HepG2 (cell line): ENCODE data around the gene SLC25A11. TPM values are rescaled to one million over a fixed set of nuclear protein-coding genes. Genes with fewer than 3 reads are reported as not detected.
A peak's percentile ranks its signal among the peaks of the same experiment; 100 is the strongest.

Experiments
- ATRX ChIP-seq: sonication (generic); formaldehyde crosslinking; IDR thresholded peaks from 2 replicates; pipeline ENCODE4 v1.4.0; 2020; ENCODE audit warnings: missing genetic modification reagents, borderline replicate concordance
- CBFB ChIP-seq: sonication (generic); formaldehyde crosslinking; IDR thresholded peaks from 2 replicates; pipeline ENCODE4 v1.4.0; 2020; ENCODE audit warnings: missing genetic modification reagents
- EP300 ChIP-seq, 3 experiments: sonication (generic) in 1 of 3; formaldehyde crosslinking in 1 of 3; IDR thresholded peaks; 2 replicates each; pipeline versions ENCODE4 v1.5.1 to v1.6.1; 2011 to 2020; ENCODE audit warnings: low read depth in 2 of 3, low read length in 2 of 3, borderline replicate concordance in 1 of 3, improper control_type of control experiment in 1 of 3, mild to moderate bottlenecking in 1 of 3, missing genetic modification reagents in 1 of 3, moderate library complexity in 1 of 3
- KDM2A ChIP-seq: sonication (generic); formaldehyde crosslinking; IDR thresholded peaks from 2 replicates; pipeline ENCODE4 v1.4.0; 2020; ENCODE audit warnings: low read depth, missing genetic modification reagents, borderline replicate concordance
- PHF21A ChIP-seq: sonication (generic); formaldehyde crosslinking; IDR thresholded peaks from 2 replicates; pipeline ENCODE4 v1.5.0; 2020; ENCODE audit warnings: mild to moderate bottlenecking, missing genetic modification reagents
- STAG1 ChIP-seq: sonication (generic); formaldehyde crosslinking; IDR thresholded peaks from 2 replicates; pipeline ENCODE4 v1.4.0; 2020; ENCODE audit warnings: missing genetic modification reagents
- TRIM24 ChIP-seq: sonication (generic); formaldehyde crosslinking; IDR thresholded peaks from 2 replicates; pipeline ENCODE4 v1.8.0; 2022; ENCODE audit warnings: mild to moderate bottlenecking, missing genetic modification reagents
- XRCC5 ChIP-seq: fragments of 200-400 bp; formaldehyde crosslinking; optimal IDR thresholded peaks from 2 replicates; pipeline ENCODE3; 2017; ENCODE audit warnings: mild to moderate bottlenecking, low read length
- ZBTB38 ChIP-seq: sonication (generic); formaldehyde crosslinking; IDR thresholded peaks from 2 replicates; pipeline ENCODE4 v1.5.1; 2020; ENCODE audit warnings: mild to moderate bottlenecking, missing genetic modification reagents
- ZNF382 ChIP-seq: sonication (generic); formaldehyde crosslinking; IDR thresholded peaks from 2 replicates; pipeline ENCODE4 v1.5.0; 2020; ENCODE audit warnings: missing genetic modification reagents, mild to moderate bottlenecking, borderline replicate concordance
- ZNF446 ChIP-seq: sonication (generic); formaldehyde crosslinking; IDR thresholded peaks from 2 replicates; pipeline ENCODE4 v1.5.0; 2020; ENCODE audit warnings: mild to moderate bottlenecking, missing genetic modification reagents
- ZNF451 ChIP-seq: sonication (generic); formaldehyde crosslinking; IDR thresholded peaks from 2 replicates; pipeline ENCODE4 v1.5.0; 2020; ENCODE audit warnings: mild to moderate bottlenecking, missing genetic modification reagents
- ZNF713 ChIP-seq: sonication (generic); formaldehyde crosslinking; IDR thresholded peaks from 2 replicates; pipeline ENCODE4 v1.4.0; 2020; ENCODE audit warnings: mild to moderate bottlenecking, missing genetic modification reagents
- ZNF841 ChIP-seq: sonication (generic); formaldehyde crosslinking; IDR thresholded peaks from 2 replicates; pipeline ENCODE4 v1.8.1; 2023; ENCODE audit warnings: missing genetic modification reagents, borderline replicate concordance
- polyA plus RNA-seq, 8 experiments: library from polyadenylated mRNA; depleted of rRNA in 3 of 8; stranded (reverse) in 7 of 8; unstranded in 1 of 8; fragments of >200 nt; fragmentation: Illumina TruSeq in 4 of 8; extraction: Trizol in 4 of 8; gene quantifications; 2 replicates each; pipeline versions ENCODE4 v1.2.1 to v1.2.3, GENCODE V29; 2011 to 2016; ENCODE audit warnings: low read depth in 4 of 8, missing spikeins in 1 of 8, mixed read lengths in 1 of 8; ENCODE audit not compliant: insufficient read depth in 1 of 8
- total RNA-seq, 5 experiments: library from RNA; depleted of rRNA; stranded (reverse); fragments of >200 nt; fragmentation: Illumina TruSeq; extraction: Trizol; gene quantifications; 2 replicates each; pipeline ENCODE4 v1.2.3, GENCODE V29; 2016; ENCODE audit warnings: low read depth in 1 of 5
- TF ChIP-seq, protein P1 (sequence below): sonication (generic); formaldehyde crosslinking; conservative IDR thresholded peaks from 2 replicates; pipeline ENCODE4 v1.8.0; 2022; ENCODE audit warnings: mild to moderate bottlenecking, moderate library complexity, missing genetic modification reagents
- TF ChIP-seq, protein P2 (sequence below): sonication (generic); formaldehyde crosslinking; IDR thresholded peaks from 2 replicates; pipeline ENCODE4 v1.4.0; 2020; ENCODE audit warnings: mild to moderate bottlenecking, missing genetic modification reagents, borderline replicate concordance
- TF ChIP-seq, protein P3 (sequence below): sonication (generic); formaldehyde crosslinking; IDR thresholded peaks from 2 replicates; pipeline ENCODE4 v1.4.0; 2020; ENCODE audit warnings: missing genetic modification reagents
- TF ChIP-seq, protein P4 (sequence below), 2 experiments: sonication (generic) in 1 of 2; formaldehyde crosslinking in 1 of 2; IDR thresholded peaks; 2 replicates each; pipeline versions ENCODE4 v1.5.1 to v1.6.1; 2011 to 2020; ENCODE audit warnings: borderline replicate concordance in 1 of 2, low read depth in 1 of 2, low read length in 1 of 2, mild to moderate bottlenecking in 1 of 2, missing genetic modification reagents in 1 of 2, moderate library complexity in 1 of 2

The SLC25A11 gene
- total and polyA plus RNA-seq, 2 of the 13 experiments (the other 11 are each of a cell fraction or from before 2014, with no cell fraction given), result 35.4 to 47.2 TPM

DNA sequence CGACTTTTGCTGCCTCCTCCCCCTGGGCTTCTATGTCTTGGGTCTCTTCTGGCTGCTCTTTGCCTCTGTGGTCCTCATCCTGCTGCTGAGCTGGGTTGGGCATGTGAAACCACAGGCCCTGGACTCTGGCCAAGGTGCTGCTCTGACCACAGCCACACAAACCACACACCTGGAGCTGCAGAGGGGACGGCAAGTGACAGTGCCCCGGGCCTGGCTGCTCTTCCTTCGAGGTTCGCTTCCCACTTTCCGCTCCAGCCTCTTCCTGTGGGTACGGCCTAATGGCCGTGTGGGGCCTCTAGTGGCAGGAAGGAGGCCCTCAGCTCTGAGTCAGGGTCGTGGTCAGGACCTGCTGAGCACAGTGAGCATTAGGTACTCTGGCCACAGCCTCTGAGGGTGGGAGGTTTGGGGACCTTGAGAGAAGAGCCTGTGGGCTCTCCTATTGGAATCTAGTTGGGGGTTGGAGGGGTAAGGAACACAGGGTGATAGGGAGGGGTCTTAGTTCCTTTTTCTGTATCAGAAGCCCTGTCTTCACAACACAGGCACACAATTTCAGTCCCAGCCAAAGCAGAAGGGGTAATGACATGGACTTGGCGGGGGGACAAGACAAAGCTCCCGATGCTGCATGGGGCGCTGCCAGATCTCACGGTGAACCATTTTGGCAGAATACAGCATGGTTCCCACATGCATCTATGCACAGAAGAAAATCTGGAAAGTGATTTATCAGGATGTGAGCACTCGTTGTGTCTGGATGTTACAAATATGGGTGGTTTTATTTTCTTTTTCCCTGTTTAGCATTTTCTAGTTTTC is 5.5 kb downstream of the SLC25A11 start (continued):
- TF ChIP-seq, protein P1, sequence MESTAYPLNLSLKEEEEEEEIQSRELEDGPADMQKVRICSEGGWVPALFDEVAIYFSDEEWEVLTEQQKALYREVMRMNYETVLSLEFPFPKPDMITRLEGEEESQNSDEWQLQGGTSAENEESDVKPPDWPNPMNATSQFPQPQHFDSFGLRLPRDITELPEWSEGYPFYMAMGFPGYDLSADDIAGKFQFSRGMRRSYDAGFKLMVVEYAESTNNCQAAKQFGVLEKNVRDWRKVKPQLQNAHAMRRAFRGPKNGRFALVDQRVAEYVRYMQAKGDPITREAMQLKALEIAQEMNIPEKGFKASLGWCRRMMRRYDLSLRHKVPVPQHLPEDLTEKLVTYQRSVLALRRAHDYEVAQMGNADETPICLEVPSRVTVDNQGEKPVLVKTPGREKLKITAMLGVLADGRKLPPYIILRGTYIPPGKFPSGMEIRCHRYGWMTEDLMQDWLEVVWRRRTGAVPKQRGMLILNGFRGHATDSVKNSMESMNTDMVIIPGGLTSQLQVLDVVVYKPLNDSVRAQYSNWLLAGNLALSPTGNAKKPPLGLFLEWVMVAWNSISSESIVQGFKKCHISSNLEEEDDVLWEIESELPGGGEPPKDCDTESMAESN (CRISPR knock-in tag), result peak; percentile 72; the same call in 1 of the 2 replicates
- TF ChIP-seq, protein P2, sequence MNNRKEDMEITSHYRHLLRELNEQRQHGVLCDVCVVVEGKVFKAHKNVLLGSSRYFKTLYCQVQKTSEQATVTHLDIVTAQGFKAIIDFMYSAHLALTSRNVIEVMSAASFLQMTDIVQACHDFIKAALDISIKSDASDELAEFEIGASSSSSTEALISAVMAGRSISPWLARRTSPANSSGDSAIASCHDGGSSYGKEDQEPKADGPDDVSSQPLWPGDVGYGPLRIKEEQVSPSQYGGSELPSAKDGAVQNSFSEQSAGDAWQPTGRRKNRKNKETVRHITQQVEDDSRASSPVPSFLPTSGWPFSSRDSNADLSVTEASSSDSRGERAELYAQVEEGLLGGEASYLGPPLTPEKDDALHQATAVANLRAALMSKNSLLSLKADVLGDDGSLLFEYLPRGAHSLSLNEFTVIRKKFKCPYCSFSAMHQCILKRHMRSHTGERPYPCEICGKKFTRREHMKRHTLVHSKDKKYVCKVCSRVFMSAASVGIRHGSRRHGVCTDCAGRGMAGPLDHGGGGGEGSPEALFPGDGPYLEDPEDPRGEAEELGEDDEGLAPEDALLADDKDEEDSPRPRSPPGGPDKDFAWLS (CRISPR knock-in tag), result no peak
- TF ChIP-seq ZNF451 (CRISPR knock-in tag) (0 out of 2 replicates have a peak, but pooled peaks have one; percentile 54), ATRX (CRISPR knock-in tag) (no peak), TRIM24 (CRISPR knock-in tag) (no peak), ZNF446 (CRISPR knock-in tag) (no peak), XRCC5 (peak; percentile 70), ZNF841 (no peak), PHF21A (CRISPR knock-in tag) (no peak), EP300 (IDR thresholded peaks at IDR 0.05; ENCODE audit: low read depth in 2 of 2, low read length in 2 of 2) (no peak), EP300 (CRISPR knock-in tag; IDR thresholded peaks at IDR 0.05; ENCODE audit: borderline replicate concordance) (no peak), ZNF713 (CRISPR knock-in tag) (no peak), STAG1 (peak; percentile 71), KDM2A (CRISPR knock-in tag) (peak; percentile 84), ZBTB38 (CRISPR knock-in tag) (peak; percentile 89), ZNF382 (CRISPR knock-in tag) (no peak), CBFB (CRISPR knock-in tag) (0 out of 2 replicates have a peak, but pooled peaks have one; percentile 25)
- TF ChIP-seq, protein P3, sequence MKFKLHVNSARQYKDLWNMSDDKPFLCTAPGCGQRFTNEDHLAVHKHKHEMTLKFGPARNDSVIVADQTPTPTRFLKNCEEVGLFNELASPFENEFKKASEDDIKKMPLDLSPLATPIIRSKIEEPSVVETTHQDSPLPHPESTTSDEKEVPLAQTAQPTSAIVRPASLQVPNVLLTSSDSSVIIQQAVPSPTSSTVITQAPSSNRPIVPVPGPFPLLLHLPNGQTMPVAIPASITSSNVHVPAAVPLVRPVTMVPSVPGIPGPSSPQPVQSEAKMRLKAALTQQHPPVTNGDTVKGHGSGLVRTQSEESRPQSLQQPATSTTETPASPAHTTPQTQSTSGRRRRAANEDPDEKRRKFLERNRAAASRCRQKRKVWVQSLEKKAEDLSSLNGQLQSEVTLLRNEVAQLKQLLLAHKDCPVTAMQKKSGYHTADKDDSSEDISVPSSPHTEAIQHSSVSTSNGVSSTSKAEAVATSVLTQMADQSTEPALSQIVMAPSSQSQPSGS (CRISPR knock-in tag), result no peak
- TF ChIP-seq, protein P4, sequence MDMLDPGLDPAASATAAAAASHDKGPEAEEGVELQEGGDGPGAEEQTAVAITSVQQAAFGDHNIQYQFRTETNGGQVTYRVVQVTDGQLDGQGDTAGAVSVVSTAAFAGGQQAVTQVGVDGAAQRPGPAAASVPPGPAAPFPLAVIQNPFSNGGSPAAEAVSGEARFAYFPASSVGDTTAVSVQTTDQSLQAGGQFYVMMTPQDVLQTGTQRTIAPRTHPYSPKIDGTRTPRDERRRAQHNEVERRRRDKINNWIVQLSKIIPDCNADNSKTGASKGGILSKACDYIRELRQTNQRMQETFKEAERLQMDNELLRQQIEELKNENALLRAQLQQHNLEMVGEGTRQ (IDR thresholded peaks at IDR 0.05; ENCODE audit: low read depth, low read length), result no peak
- TF ChIP-seq, protein P4 (CRISPR knock-in tag; IDR thresholded peaks at IDR 0.05; ENCODE audit: borderline replicate concordance), result no peak
